Measurements from ENCODE around the gene SLC22A3.

Gene SLC22A3

GRCh38 chr6:160428069-160428430 lies 79.9 kb downstream of the SLC22A3 start:
- peak; percentile 90 for DNase-seq (ENCODE audit: low read depth)
- TF ChIP-seq CTCF (IDR thresholded peaks at IDR 0.05; ENCODE audit: low read length, missing control alignments), result no peak
- H3K4me3 ChIP-seq (replicated peaks; ENCODE audit: low read depth, low read length), result no peak overlapping the region

GRCh38 chr6:160428818-160429619 lies 80.8 kb downstream of the SLC22A3 start:
- DNase-seq (ENCODE audit: low read depth), result no peak
- no peak for TF ChIP-seq CTCF (IDR thresholded peaks at IDR 0.05; ENCODE audit: low read length, missing control alignments)
- no peak overlapping the region for H3K4me3 ChIP-seq (replicated peaks; ENCODE audit: low read depth, low read length)

- no peak overlapping the region for H3K4me3 ChIP-seq (replicated peaks; ENCODE audit: low read depth, low read length)
- TF ChIP-seq CTCF (IDR thresholded peaks at IDR 0.05; ENCODE audit: low read length, missing control alignments), result no peak
- DNase-seq (ENCODE audit: low read depth), result no peak
Measured at GRCh38 chr6:160429620-160429895, 81.4 kb downstream of the SLC22A3 start.

GRCh38 chr6:160430203-160430602 lies 82.0 kb downstream of the SLC22A3 start:
- peak; percentile 28 for DNase-seq (ENCODE audit: low read depth)
- no peak for TF ChIP-seq CTCF (IDR thresholded peaks at IDR 0.05; ENCODE audit: low read length, missing control alignments)
- no peak overlapping the region for H3K4me3 ChIP-seq (replicated peaks; ENCODE audit: low read depth, low read length)

- DNase-seq (ENCODE audit: low read depth), result peak; percentile 64
- no peak overlapping the region for H3K4me3 ChIP-seq (replicated peaks; ENCODE audit: low read depth, low read length)
- TF ChIP-seq CTCF (IDR thresholded peaks at IDR 0.05; ENCODE audit: low read length, missing control alignments), result no peak
Measured at GRCh38 chr6:160430751-160431150, 82.6 kb downstream of the SLC22A3 start.

- no peak for TF ChIP-seq CTCF (IDR thresholded peaks at IDR 0.05; ENCODE audit: low read length, missing control alignments)
- no peak overlapping the region for H3K4me3 ChIP-seq (replicated peaks; ENCODE audit: low read depth, low read length)
- peak; percentile 100 for DNase-seq (ENCODE audit: low read depth)
Measured at GRCh38 chr6:160431226-160431625, 83.0 kb downstream of the SLC22A3 start.

GRCh38 chr6:160431791-160432404 lies 83.7 kb downstream of the SLC22A3 start:
- peak; percentile 73 for DNase-seq (ENCODE audit: low read depth)

More at GRCh38 chr6:160431791-160432404, 83.7 kb downstream of the SLC22A3 start:
- TF ChIP-seq CTCF (IDR thresholded peaks at IDR 0.05; ENCODE audit: low read length, missing control alignments), result no peak
- H3K4me3 ChIP-seq (replicated peaks; ENCODE audit: low read depth, low read length), result no peak overlapping the region

Data from fibroblast of pulmonary artery (primary cell).